Keratinocyte (primary cell): Measurements from ENCODE around the gene OXNAD1. TPM values are rescaled to one million over a fixed set of nuclear protein-coding genes. Genes with fewer than 3 reads are reported as not detected.

Experiments
- DNase-seq: peaks from one replicate; pipeline ENCODE4 v3.0.0-alpha.2; 2011; ENCODE audit warnings: low read depth, missing footprints, low spot score
- FAIRE-seq: peaks from 2 replicates; lab custom pipeline; 2011; peaks lifted over from hg19 to GRCh38; lab: Jason Lieb, UNC
- H2AFZ ChIP-seq: 2 replicates; pipeline ENCODE4 v1.6.0; 2012; ENCODE audit warnings: low read length, control low read depth, inconsistent platforms; ENCODE audit not compliant: control insufficient read depth
- H3K27ac ChIP-seq: 2 replicates; pipeline ENCODE4 v1.5.1; 2011; ENCODE audit warnings: low read length; ENCODE audit not compliant: control insufficient read depth, insufficient read depth
- H3K27me3 ChIP-seq: 3 replicates; pipeline ENCODE4 v1.6.0; 2011; ENCODE audit warnings: low read length; ENCODE audit not compliant: control insufficient read depth, insufficient read depth; ENCODE audit errors: extremely low read depth
- H3K36me3 ChIP-seq, 2 experiments: 2 replicates in 1 of 2; 3 replicates in 1 of 2; pipeline ENCODE4 v1.5.1; 2011; ENCODE audit warnings: low read length in 2 of 2, mild to moderate bottlenecking in 1 of 2; ENCODE audit not compliant: control insufficient read depth in 2 of 2, insufficient read depth in 2 of 2; ENCODE audit errors: extremely low read depth in 1 of 2
- H3K4me1 ChIP-seq: 3 replicates; pipeline ENCODE4 v1.5.1; 2011; ENCODE audit warnings: low read length; ENCODE audit not compliant: control insufficient read depth, insufficient read depth; ENCODE audit errors: extremely low read depth
- H3K4me2 ChIP-seq: 3 replicates; pipeline ENCODE4 v1.6.0; 2011; ENCODE audit warnings: low read depth, low read length; ENCODE audit not compliant: control insufficient read depth, insufficient read depth; ENCODE audit errors: extremely low read depth
- H3K4me3 ChIP-seq, 3 experiments: fragments of 200-600 bp in 1 of 3; sonication (generic) in 1 of 3; 2 replicates in 2 of 3; 3 replicates in 1 of 3; pipeline ENCODE4 v1.5.1; 2011 to 2016; ENCODE audit warnings: low read length in 3 of 3, mild to moderate bottlenecking in 3 of 3, control low read depth in 2 of 3, inconsistent platforms in 1 of 3, low read depth in 1 of 3, mixed read lengths in 1 of 3, mixed run types in 1 of 3, moderate library complexity in 1 of 3; ENCODE audit not compliant: control insufficient read depth in 2 of 3, insufficient read depth in 2 of 3; ENCODE audit errors: extremely low read depth in 1 of 3
- H3K79me2 ChIP-seq: 2 replicates; pipeline ENCODE4 v1.6.0; 2012; ENCODE audit warnings: low read length; ENCODE audit not compliant: control insufficient read depth, insufficient read depth
- H3K9ac ChIP-seq: 3 replicates; pipeline ENCODE4 v1.6.0; 2011; ENCODE audit warnings: low read length; ENCODE audit not compliant: control insufficient read depth, insufficient read depth; ENCODE audit errors: extremely low read depth
- H3K9me1 ChIP-seq: 3 replicates; pipeline ENCODE4 v1.6.0; 2011; ENCODE audit warnings: low read length; ENCODE audit not compliant: control insufficient read depth, insufficient read depth; ENCODE audit errors: extremely low read depth
- H3K9me3 ChIP-seq: 2 replicates; pipeline ENCODE4 v1.5.1; 2012; ENCODE audit warnings: low read depth, low read length; ENCODE audit not compliant: control insufficient read depth
- H4K20me1 ChIP-seq: 3 replicates; pipeline ENCODE4 v1.6.0; 2011; ENCODE audit warnings: low read length; ENCODE audit not compliant: control insufficient read depth, insufficient read depth; ENCODE audit errors: extremely low read depth
- EZH2 ChIP-seq: IDR thresholded peaks from one replicate; pipeline ENCODE4 v1.6.1; 2012; ENCODE audit warnings: inconsistent platforms, mild to moderate bottlenecking, low read length, moderate library complexity
- dilution Hi-C: fragments of 300-500 bp; cut with MboI; formaldehyde crosslinking; loops from one replicate; pipeline ENCODE4 v1.7.0; 2020; ENCODE audit warnings: low sequenced_read_pairs; ENCODE audit not compliant: extremely low pct_ligation_motif_present
- polyA plus RNA-seq, 5 experiments: library from polyadenylated mRNA; depleted of rRNA in 3 of 5; stranded (reverse) in 3 of 5; stranded (forward) in 1 of 5; unstranded in 1 of 5; fragments of >200 nt; gene quantifications; 1 replicate in 1 of 5; 2 replicates in 3 of 5; 3 replicates in 1 of 5; pipeline versions ENCODE4 v1.2.1 to v1.2.3, GENCODE V29; 2011 to 2012; ENCODE audit warnings: missing spikeins in 2 of 5, low read depth in 1 of 5, low replicate concordance in 1 of 5
- TF ChIP-seq, protein P1 (sequence below), 3 experiments: IDR thresholded peaks in 1 of 3; conservative IDR thresholded peaks in 1 of 3; optimal IDR thresholded peaks in 1 of 3; 2 replicates in 2 of 3; 3 replicates in 1 of 3; pipeline versions ENCODE3 to v1.5.1; 2011; ENCODE audit warnings: low read length in 3 of 3, mild to moderate bottlenecking in 3 of 3, moderate library complexity in 2 of 3, control low read depth in 1 of 3, inconsistent platforms in 1 of 3; ENCODE audit not compliant: insufficient read depth in 2 of 3; ENCODE audit errors: extremely low read depth in 1 of 3

OXNAD1 gene
- polyA plus RNA-seq, 1 donor (not counting 4 experiments of a cell fraction or from before 2014, with no cell fraction given), result 15.2 TPM

GRCh38 chr3:16290007-16290826 lies 25.2 kb downstream of the OXNAD1 start:
- no peak overlapping the region for H3K4me3 ChIP-seq
- H3K9me3 ChIP-seq, result no peaks in the 10 kb centered on the region
- dilution Hi-C loops, result no loop called here
- FAIRE-seq (no peak), DNase-seq (no peak)
- TF ChIP-seq, protein P1, sequence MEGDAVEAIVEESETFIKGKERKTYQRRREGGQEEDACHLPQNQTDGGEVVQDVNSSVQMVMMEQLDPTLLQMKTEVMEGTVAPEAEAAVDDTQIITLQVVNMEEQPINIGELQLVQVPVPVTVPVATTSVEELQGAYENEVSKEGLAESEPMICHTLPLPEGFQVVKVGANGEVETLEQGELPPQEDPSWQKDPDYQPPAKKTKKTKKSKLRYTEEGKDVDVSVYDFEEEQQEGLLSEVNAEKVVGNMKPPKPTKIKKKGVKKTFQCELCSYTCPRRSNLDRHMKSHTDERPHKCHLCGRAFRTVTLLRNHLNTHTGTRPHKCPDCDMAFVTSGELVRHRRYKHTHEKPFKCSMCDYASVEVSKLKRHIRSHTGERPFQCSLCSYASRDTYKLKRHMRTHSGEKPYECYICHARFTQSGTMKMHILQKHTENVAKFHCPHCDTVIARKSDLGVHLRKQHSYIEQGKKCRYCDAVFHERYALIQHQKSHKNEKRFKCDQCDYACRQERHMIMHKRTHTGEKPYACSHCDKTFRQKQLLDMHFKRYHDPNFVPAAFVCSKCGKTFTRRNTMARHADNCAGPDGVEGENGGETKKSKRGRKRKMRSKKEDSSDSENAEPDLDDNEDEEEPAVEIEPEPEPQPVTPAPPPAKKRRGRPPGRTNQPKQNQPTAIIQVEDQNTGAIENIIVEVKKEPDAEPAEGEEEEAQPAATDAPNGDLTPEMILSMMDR (optimal IDR thresholded peaks at IDR 0.05 in 1 of 3, IDR thresholded peaks at IDR 0.05 in 1 of 3, conservative IDR thresholded peaks at IDR 0.05 in 1 of 3; ENCODE audit: extremely low read depth in 1 of 3, insufficient read depth in 2 of 3, low read length in 3 of 3), result peak; percentile 59 to 70 (median 60)
- TF ChIP-seq EZH2, result no peak
- no peak overlapping the region for H3K9ac ChIP-seq
- no peaks in the 10 kb centered on the region for H3K4me1 ChIP-seq
- H2AFZ ChIP-seq, result no peak overlapping the region
- H3K4me2 ChIP-seq, result no peak overlapping the region
- H3K9me1 ChIP-seq, result no peaks in the 10 kb centered on the region
- no peaks in the 10 kb centered on the region for H3K79me2 ChIP-seq
- H4K20me1 ChIP-seq, result no peaks in the 10 kb centered on the region
- H3K27me3 ChIP-seq, result no peaks in the 10 kb centered on the region
- H3K36me3 ChIP-seq, result peaks cover 5 to 18% of the 10 kb centered on the region in 2 experiments
- no peak overlapping the region for H3K27ac ChIP-seq

GRCh38 chr3:16290827-16291196 lies 25.8 kb downstream of the OXNAD1 start:
- DNase-seq, result no peak
- TF ChIP-seq, protein P1 (optimal IDR thresholded peaks at IDR 0.05 in 1 of 3, IDR thresholded peaks at IDR 0.05 in 1 of 3, conservative IDR thresholded peaks at IDR 0.05 in 1 of 3; ENCODE audit: extremely low read depth in 1 of 3, insufficient read depth in 2 of 3, low read length in 3 of 3), result no peak
- TF ChIP-seq EZH2, result no peak

More at GRCh38 chr3:16290827-16291196, 25.8 kb downstream of the OXNAD1 start:
- Histone ChIP-seq H3K27ac (no peak overlapping the region), H3K36me3 (peaks cover 5 to 18% of the 10 kb centered on the region in 2 experiments), H3K9ac (no peak overlapping the region), H3K4me1 (no peaks in the 10 kb centered on the region), H3K27me3 (no peaks in the 10 kb centered on the region), H3K4me2 (no peak overlapping the region), H3K9me3 (no peaks in the 10 kb centered on the region), H3K79me2 (no peaks in the 10 kb centered on the region), H3K9me1 (no peaks in the 10 kb centered on the region), H4K20me1 (no peaks in the 10 kb centered on the region), H2AFZ (no peak overlapping the region), H3K4me3 (no peak overlapping the region)
- FAIRE-seq, result no peak
- dilution Hi-C loops, result no loop called here
